Adrenal gland (tissue), 5 donors: Measurements from ENCODE around the gene WSB1.

Source experiments
- POLR2A ChIP-seq, 2 donors: fragments of 450-650 bp; IDR thresholded peaks; one replicate each; pipeline ENCODE4 v1.6.1; 2017; ENCODE audit warnings: antibody characterized with exemption in 2 of 2, mild to moderate bottlenecking in 2 of 2, moderate library complexity in 1 of 2
- TF ChIP-seq, protein P1 (sequence below), 6 experiments: fragments of 450-650 bp in 4 of 6; fragments of 200-600 bp in 2 of 6; sonication (generic) in 1 of 6; IDR thresholded peaks; 1 replicate in 5 of 6; 2 replicates in 1 of 6; pipeline versions ENCODE4 v1.5.1 to v1.8.0; 2016 to 2021; ENCODE audit warnings: antibody characterized with exemption in 6 of 6, mild to moderate bottlenecking in 2 of 6, moderate library complexity in 1 of 6
- donor health status: DM: no; HTN: no; CAD: no.

GRCh38 chr17:27285516-27285915, 8.4 kb upstream of the WSB1 start:
- TF ChIP-seq, protein P1, sequence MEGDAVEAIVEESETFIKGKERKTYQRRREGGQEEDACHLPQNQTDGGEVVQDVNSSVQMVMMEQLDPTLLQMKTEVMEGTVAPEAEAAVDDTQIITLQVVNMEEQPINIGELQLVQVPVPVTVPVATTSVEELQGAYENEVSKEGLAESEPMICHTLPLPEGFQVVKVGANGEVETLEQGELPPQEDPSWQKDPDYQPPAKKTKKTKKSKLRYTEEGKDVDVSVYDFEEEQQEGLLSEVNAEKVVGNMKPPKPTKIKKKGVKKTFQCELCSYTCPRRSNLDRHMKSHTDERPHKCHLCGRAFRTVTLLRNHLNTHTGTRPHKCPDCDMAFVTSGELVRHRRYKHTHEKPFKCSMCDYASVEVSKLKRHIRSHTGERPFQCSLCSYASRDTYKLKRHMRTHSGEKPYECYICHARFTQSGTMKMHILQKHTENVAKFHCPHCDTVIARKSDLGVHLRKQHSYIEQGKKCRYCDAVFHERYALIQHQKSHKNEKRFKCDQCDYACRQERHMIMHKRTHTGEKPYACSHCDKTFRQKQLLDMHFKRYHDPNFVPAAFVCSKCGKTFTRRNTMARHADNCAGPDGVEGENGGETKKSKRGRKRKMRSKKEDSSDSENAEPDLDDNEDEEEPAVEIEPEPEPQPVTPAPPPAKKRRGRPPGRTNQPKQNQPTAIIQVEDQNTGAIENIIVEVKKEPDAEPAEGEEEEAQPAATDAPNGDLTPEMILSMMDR (IDR thresholded peaks at IDR 0.05), result no peak
- no peak for TF ChIP-seq POLR2A (IDR thresholded peaks at IDR 0.05)
